ENCODE data around the gene TRAF3. TPM values are rescaled to one million over a fixed set of nuclear protein-coding genes. Genes with fewer than 3 reads are reported as not detected.

Gene TRAF3
- total RNA-seq, 1 donor: 19.5 TPM

- no peaks in the 10 kb centered on the region for H3K9me3 ChIP-seq (ENCODE audit: low read depth, low read length)
- no peak overlapping the region for H3K27ac ChIP-seq (ENCODE audit: low read depth, low read length)
- H2AFZ ChIP-seq (ENCODE audit: low read length): no peak overlapping the region
- peaks cover 13% of the 10 kb centered on the region for H4K20me1 ChIP-seq (ENCODE audit: insufficient read depth, low read length)
- TF ChIP-seq CTCF (IDR thresholded peaks at IDR 0.05; ENCODE audit: extremely low read depth, low read depth, low read length): no peak
- H3K4me1 ChIP-seq (ENCODE audit: insufficient read depth, low read length): no peaks in the 10 kb centered on the region
- no peak overlapping the region for H3K4me3 ChIP-seq (ENCODE audit: insufficient read depth, low read length)
- H3K4me2 ChIP-seq (ENCODE audit: insufficient read depth, low read length): no peak overlapping the region
- DNase-seq (ENCODE audit: insufficient read length, low spot score, missing footprints): peak; percentile 27
- no peaks in the 10 kb centered on the region for H3K27me3 ChIP-seq (ENCODE audit: insufficient read depth, low read length)
- H3K79me2 ChIP-seq (ENCODE audit: insufficient read depth, low read length): no peaks in the 10 kb centered on the region
- H3K36me3 ChIP-seq (ENCODE audit: insufficient read depth, low read length): peaks cover 85% of the 10 kb centered on the region
These were observed 177.0 kb downstream of the TRAF3 start for GRCh38 chr14:102954081-102954789.

- H3K27me3 ChIP-seq (ENCODE audit: insufficient read depth, low read length): no peaks in the 10 kb centered on the region
- H3K4me1 ChIP-seq (ENCODE audit: insufficient read depth, low read length): no peaks in the 10 kb centered on the region
- peaks cover 86% of the 10 kb centered on the region for H3K36me3 ChIP-seq (ENCODE audit: insufficient read depth, low read length)
- DNase-seq (ENCODE audit: insufficient read length, low spot score, missing footprints): peak; percentile 5
- H3K27ac ChIP-seq (ENCODE audit: low read depth, low read length): no peak overlapping the region
- no peaks in the 10 kb centered on the region for H3K9me3 ChIP-seq (ENCODE audit: low read depth, low read length)
- no peak overlapping the region for H2AFZ ChIP-seq (ENCODE audit: low read length)
- H3K79me2 ChIP-seq (ENCODE audit: insufficient read depth, low read length): no peaks in the 10 kb centered on the region
- no peak overlapping the region for H3K4me3 ChIP-seq (ENCODE audit: insufficient read depth, low read length)
- H3K4me2 ChIP-seq (ENCODE audit: insufficient read depth, low read length): no peak overlapping the region
- TF ChIP-seq CTCF (IDR thresholded peaks at IDR 0.05; ENCODE audit: extremely low read depth, low read depth, low read length): no peak
- H4K20me1 ChIP-seq (ENCODE audit: insufficient read depth, low read length): peaks cover 3% of the 10 kb centered on the region
These were observed 178.6 kb downstream of the TRAF3 start for GRCh38 chr14:102955636-102956408.

- H3K36me3 ChIP-seq (ENCODE audit: insufficient read depth, low read length): peaks cover 82% of the 10 kb centered on the region
- DNase-seq (ENCODE audit: insufficient read length, low spot score, missing footprints): peak; percentile 86
- H3K4me3 ChIP-seq (ENCODE audit: insufficient read depth, low read length): no peak overlapping the region
- H3K79me2 ChIP-seq (ENCODE audit: insufficient read depth, low read length): no peaks in the 10 kb centered on the region
- TF ChIP-seq CTCF (IDR thresholded peaks at IDR 0.05; ENCODE audit: extremely low read depth, low read depth, low read length): no peak
- no peaks in the 10 kb centered on the region for H3K27me3 ChIP-seq (ENCODE audit: insufficient read depth, low read length)
- H3K9me3 ChIP-seq (ENCODE audit: low read depth, low read length): no peaks in the 10 kb centered on the region
- no peaks in the 10 kb centered on the region for H3K4me1 ChIP-seq (ENCODE audit: insufficient read depth, low read length)
- no peaks in the 10 kb centered on the region for H4K20me1 ChIP-seq (ENCODE audit: insufficient read depth, low read length)
- no peak overlapping the region for H3K27ac ChIP-seq (ENCODE audit: low read depth, low read length)
- no peak overlapping the region for H3K4me2 ChIP-seq (ENCODE audit: insufficient read depth, low read length)
- H2AFZ ChIP-seq (ENCODE audit: low read length): no peak overlapping the region
These were observed 180.0 kb downstream of the TRAF3 start for GRCh38 chr14:102957222-102957621.

GRCh38 chr14:102958461-102958860 lies 181.2 kb downstream of the TRAF3 start:
- Histone ChIP-seq H3K27me3 (ENCODE audit: insufficient read depth, low read length) (no peaks in the 10 kb centered on the region), H3K79me2 (ENCODE audit: insufficient read depth, low read length) (no peaks in the 10 kb centered on the region), H2AFZ (ENCODE audit: low read length) (no peak overlapping the region), H3K27ac (ENCODE audit: low read depth, low read length) (no peak overlapping the region), H3K4me3 (ENCODE audit: insufficient read depth, low read length) (no peak overlapping the region), H3K4me1 (ENCODE audit: insufficient read depth, low read length) (no peaks in the 10 kb centered on the region), H3K9me3 (ENCODE audit: low read depth, low read length) (no peaks in the 10 kb centered on the region), H4K20me1 (ENCODE audit: insufficient read depth, low read length) (no peaks in the 10 kb centered on the region), H3K36me3 (ENCODE audit: insufficient read depth, low read length) (peaks cover 83% of the 10 kb centered on the region), H3K4me2 (ENCODE audit: insufficient read depth, low read length) (no peak overlapping the region)
- DNase-seq (ENCODE audit: insufficient read length, low spot score, missing footprints): peak; percentile 9
- TF ChIP-seq CTCF (IDR thresholded peaks at IDR 0.05; ENCODE audit: extremely low read depth, low read depth, low read length): no peak
